GM12878 (cell line): ENCODE data around the gene XRN2. TPM values are rescaled to one million over a fixed set of nuclear protein-coding genes. Genes with fewer than 3 reads are reported as not detected.
A peak's percentile ranks its signal among the peaks of the same experiment; 100 is the strongest.

Source experiments
- CBFB ChIP-seq: IDR thresholded peaks from 2 replicates; pipeline ENCODE4 v1.6.1; 2016; ENCODE audit warnings: antibody characterized with exemption, low read depth
- EGR1 ChIP-seq, 2 experiments: IDR thresholded peaks; 1 replicate in 1 of 2; 2 replicates in 1 of 2; pipeline ENCODE4 v1.6.1; 2011 to 2012; ENCODE audit warnings: low read depth in 2 of 2, low read length in 2 of 2, borderline replicate concordance in 1 of 2, mild to moderate bottlenecking in 1 of 2, moderate library complexity in 1 of 2
- EP300 ChIP-seq, 2 experiments: fragments of 150-350 bp in 1 of 2; IDR thresholded peaks; 2 replicates each; pipeline ENCODE4 v1.6.1; 2011 to 2012; ENCODE audit warnings: low read depth in 2 of 2, low read length in 2 of 2, borderline replicate concordance in 1 of 2, improper control_type of control experiment in 1 of 2, inconsistent platforms in 1 of 2; ENCODE audit not compliant: control insufficient read depth in 1 of 2
- EZH2 ChIP-seq: IDR thresholded peaks from 2 replicates; pipeline ENCODE4 v1.6.1; 2012; ENCODE audit warnings: low read depth, mild to moderate bottlenecking, control low read depth, inconsistent platforms, low read length, borderline replicate concordance; ENCODE audit not compliant: control insufficient read depth
- GATAD2B ChIP-seq: fragments of 450-650 bp; conservative IDR thresholded peaks from 2 replicates; pipeline ENCODE4 v1.6.1; 2017; ENCODE audit warnings: low read depth, mild to moderate bottlenecking, moderate library complexity
- NFXL1 ChIP-seq: fragments of 450-650 bp; IDR thresholded peaks from 2 replicates; pipeline ENCODE4 v1.6.1; 2017; ENCODE audit warnings: antibody characterized with exemption, mild to moderate bottlenecking, borderline replicate concordance
- RAD21 ChIP-seq: IDR thresholded peaks from 2 replicates; pipeline ENCODE4 v1.6.1; 2011; ENCODE audit warnings: mild to moderate bottlenecking, low read depth, low read length, moderate library complexity; ENCODE audit not compliant: insufficient read depth
- RELA ChIP-seq: fragments of 450-650 bp; IDR thresholded peaks from 2 replicates; pipeline ENCODE4 v1.8.0; 2014; ENCODE audit warnings: borderline replicate concordance; ENCODE audit not compliant: partially characterized antibody
- STAT3 ChIP-seq: IDR thresholded peaks from 2 replicates; pipeline ENCODE4 v1.6.1; 2011; ENCODE audit warnings: low read depth, low read length, improper control_type of control experiment
- SUZ12 ChIP-seq: fragments of 200-600 bp; sonication (generic); IDR thresholded peaks from one replicate; pipeline ENCODE4 v1.6.1; 2018; ENCODE audit warnings: antibody characterized with exemption, mild to moderate bottlenecking; ENCODE audit not compliant: unreplicated experiment
- TARDBP ChIP-seq: IDR thresholded peaks from 2 replicates; pipeline ENCODE4 v1.6.1; 2016; ENCODE audit warnings: borderline replicate concordance
- WRNIP1 ChIP-seq: IDR thresholded peaks from 2 replicates; pipeline ENCODE4 v1.6.1; 2011; ENCODE audit warnings: low read depth, low read length, improper control_type of control experiment, borderline replicate concordance
- ZNF217 ChIP-seq: fragments of 450-650 bp; IDR thresholded peaks from 2 replicates; pipeline ENCODE4 v1.6.1; 2017; ENCODE audit warnings: antibody characterized with exemption, mild to moderate bottlenecking
- polyA plus RNA-seq, 11 experiments: library from polyadenylated mRNA; depleted of rRNA in 4 of 11; unstranded in 6 of 11; stranded (reverse) in 5 of 11; fragments of >200 nt; fragmentation: Nextera tagmentation in 4 of 11; fragmentation: Illumina TruSeq in 1 of 11; extraction: Ambion mirVana in 4 of 11; extraction: Trizol in 1 of 11; gene quantifications; 1 replicate in 1 of 11; 2 replicates in 10 of 11; pipeline versions ENCODE4 v1.2.1 to v1.2.3, GENCODE V29; 2011 to 2016; ENCODE audit warnings: inconsistent platforms in 2 of 11, missing spikeins in 2 of 11, low read depth in 1 of 11
- total RNA-seq, 4 experiments: library from RNA; depleted of rRNA in 3 of 4; stranded (reverse); fragments of >200 nt in 3 of 4; fragmentation: Illumina TruSeq in 1 of 4; extraction: Trizol in 1 of 4; gene quantifications; 2 replicates each; pipeline versions ENCODE4 v1.2.1 to v1.2.3, GENCODE V29; 2013 to 2021
- TF ChIP-seq, protein P1 (sequence below): fragments of 450-650 bp; IDR thresholded peaks from 2 replicates; pipeline ENCODE4 v1.6.1; 2017; ENCODE audit warnings: mild to moderate bottlenecking, moderate library complexity
- TF ChIP-seq, protein P2 (sequence below): fragments of 150-350 bp; IDR thresholded peaks from 2 replicates; pipeline ENCODE4 v1.6.1; 2016; ENCODE audit warnings: low read depth, low read length
- TF ChIP-seq, protein P3 (sequence below): fragments of 450-650 bp; IDR thresholded peaks from 2 replicates; pipeline ENCODE4 v1.6.1; 2017; ENCODE audit warnings: antibody characterized with exemption, mild to moderate bottlenecking, moderate library complexity
- TF ChIP-seq, protein P4 (sequence below): IDR thresholded peaks from 2 replicates; pipeline ENCODE4 v1.6.1; 2012; ENCODE audit warnings: low read depth, low read length, improper control_type of control experiment

The XRN2 gene
- total and polyA plus RNA-seq, 10 of the 15 experiments (the other 5 are each of a cell fraction or from before 2014, with no cell fraction given): 59.7 to 97.8 (median 75.6) TPM

DNA sequence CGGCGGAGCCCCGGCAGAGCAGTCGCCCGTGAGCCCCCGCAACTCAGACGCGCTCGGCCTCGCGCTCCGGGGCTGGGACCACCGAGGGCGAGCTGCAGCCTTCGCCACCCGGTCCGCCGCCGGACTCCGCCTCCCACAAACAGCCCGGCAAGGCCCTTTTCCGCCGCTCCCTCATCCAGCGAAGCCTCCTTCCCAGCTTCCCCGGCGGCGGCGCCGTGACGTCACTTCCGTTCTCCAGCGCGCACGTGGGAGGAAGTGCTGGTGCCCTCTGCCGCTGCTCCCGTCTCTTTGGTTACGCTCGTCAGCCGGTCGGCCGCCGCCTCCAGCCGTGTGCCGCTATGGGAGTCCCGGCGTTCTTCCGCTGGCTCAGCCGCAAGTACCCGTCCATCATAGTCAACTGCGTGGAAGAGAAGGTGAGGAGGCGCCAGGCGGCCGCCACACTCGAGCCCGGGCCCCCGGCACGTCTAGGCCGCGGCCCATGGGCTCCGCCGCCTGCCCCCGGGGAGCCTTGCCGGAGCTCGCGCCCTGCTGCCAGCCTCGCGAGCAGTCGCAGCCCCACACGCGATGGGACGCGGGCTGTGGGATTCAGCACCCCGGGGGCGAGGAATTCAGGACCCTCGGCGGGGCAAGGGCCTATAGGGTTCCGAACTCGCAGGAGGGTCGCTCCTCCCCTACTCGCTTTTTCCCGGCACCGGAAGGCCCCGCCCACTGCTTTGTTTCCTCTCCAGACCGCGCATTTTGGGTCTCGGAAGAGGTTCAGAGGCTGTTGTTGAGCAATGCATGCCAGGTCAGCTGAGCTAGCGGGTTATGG, at the start of gene XRN2 (continued):
- TF ChIP-seq EP300 (IDR thresholded peaks at IDR 0.05; ENCODE audit: borderline replicate concordance in 1 of 2, control insufficient read depth in 1 of 2, low read depth in 2 of 2, low read length in 2 of 2): no peak
- TF ChIP-seq ZNF217: no peak
- peak; percentile 3 to 50; a peak in 2 of 3 replicates for TF ChIP-seq EGR1 (IDR thresholded peaks at IDR 0.05; ENCODE audit: borderline replicate concordance in 1 of 2, low read depth in 2 of 2, low read length in 2 of 2)
- TF ChIP-seq STAT3: no peak
- TF ChIP-seq, protein P1, sequence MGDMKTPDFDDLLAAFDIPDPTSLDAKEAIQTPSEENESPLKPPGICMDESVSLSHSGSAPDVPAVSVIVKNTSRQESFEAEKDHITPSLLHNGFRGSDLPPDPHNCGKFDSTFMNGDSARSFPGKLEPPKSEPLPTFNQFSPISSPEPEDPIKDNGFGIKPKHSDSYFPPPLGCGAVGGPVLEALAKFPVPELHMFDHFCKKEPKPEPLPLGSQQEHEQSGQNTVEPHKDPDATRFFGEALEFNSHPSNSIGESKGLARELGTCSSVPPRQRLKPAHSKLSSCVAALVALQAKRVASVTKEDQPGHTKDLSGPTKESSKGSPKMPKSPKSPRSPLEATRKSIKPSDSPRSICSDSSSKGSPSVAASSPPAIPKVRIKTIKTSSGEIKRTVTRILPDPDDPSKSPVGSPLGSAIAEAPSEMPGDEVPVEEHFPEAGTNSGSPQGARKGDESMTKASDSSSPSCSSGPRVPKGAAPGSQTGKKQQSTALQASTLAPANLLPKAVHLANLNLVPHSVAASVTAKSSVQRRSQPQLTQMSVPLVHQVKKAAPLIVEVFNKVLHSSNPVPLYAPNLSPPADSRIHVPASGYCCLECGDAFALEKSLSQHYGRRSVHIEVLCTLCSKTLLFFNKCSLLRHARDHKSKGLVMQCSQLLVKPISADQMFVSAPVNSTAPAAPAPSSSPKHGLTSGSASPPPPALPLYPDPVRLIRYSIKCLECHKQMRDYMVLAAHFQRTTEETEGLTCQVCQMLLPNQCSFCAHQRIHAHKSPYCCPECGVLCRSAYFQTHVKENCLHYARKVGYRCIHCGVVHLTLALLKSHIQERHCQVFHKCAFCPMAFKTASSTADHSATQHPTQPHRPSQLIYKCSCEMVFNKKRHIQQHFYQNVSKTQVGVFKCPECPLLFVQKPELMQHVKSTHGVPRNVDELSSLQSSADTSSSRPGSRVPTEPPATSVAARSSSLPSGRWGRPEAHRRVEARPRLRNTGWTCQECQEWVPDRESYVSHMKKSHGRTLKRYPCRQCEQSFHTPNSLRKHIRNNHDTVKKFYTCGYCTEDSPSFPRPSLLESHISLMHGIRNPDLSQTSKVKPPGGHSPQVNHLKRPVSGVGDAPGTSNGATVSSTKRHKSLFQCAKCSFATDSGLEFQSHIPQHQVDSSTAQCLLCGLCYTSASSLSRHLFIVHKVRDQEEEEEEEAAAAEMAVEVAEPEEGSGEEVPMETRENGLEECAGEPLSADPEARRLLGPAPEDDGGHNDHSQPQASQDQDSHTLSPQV: no peak
- TF ChIP-seq SUZ12: no peak
- TF ChIP-seq, protein P2, sequence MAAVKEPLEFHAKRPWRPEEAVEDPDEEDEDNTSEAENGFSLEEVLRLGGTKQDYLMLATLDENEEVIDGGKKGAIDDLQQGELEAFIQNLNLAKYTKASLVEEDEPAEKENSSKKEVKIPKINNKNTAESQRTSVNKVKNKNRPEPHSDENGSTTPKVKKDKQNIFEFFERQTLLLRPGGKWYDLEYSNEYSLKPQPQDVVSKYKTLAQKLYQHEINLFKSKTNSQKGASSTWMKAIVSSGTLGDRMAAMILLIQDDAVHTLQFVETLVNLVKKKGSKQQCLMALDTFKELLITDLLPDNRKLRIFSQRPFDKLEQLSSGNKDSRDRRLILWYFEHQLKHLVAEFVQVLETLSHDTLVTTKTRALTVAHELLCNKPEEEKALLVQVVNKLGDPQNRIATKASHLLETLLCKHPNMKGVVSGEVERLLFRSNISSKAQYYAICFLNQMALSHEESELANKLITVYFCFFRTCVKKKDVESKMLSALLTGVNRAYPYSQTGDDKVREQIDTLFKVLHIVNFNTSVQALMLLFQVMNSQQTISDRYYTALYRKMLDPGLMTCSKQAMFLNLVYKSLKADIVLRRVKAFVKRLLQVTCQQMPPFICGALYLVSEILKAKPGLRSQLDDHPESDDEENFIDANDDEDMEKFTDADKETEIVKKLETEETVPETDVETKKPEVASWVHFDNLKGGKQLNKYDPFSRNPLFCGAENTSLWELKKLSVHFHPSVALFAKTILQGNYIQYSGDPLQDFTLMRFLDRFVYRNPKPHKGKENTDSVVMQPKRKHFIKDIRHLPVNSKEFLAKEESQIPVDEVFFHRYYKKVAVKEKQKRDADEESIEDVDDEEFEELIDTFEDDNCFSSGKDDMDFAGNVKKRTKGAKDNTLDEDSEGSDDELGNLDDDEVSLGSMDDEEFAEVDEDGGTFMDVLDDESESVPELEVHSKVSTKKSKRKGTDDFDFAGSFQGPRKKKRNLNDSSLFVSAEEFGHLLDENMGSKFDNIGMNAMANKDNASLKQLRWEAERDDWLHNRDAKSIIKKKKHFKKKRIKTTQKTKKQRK: no peak
- peak; percentile 83; the same call in 1 of the 2 replicates for TF ChIP-seq GATAD2B
- no peak for TF ChIP-seq EZH2
- peak; percentile 26 for TF ChIP-seq RELA
- TF ChIP-seq TARDBP: no peak; the same call in 1 of the 2 replicates
- TF ChIP-seq, protein P3, sequence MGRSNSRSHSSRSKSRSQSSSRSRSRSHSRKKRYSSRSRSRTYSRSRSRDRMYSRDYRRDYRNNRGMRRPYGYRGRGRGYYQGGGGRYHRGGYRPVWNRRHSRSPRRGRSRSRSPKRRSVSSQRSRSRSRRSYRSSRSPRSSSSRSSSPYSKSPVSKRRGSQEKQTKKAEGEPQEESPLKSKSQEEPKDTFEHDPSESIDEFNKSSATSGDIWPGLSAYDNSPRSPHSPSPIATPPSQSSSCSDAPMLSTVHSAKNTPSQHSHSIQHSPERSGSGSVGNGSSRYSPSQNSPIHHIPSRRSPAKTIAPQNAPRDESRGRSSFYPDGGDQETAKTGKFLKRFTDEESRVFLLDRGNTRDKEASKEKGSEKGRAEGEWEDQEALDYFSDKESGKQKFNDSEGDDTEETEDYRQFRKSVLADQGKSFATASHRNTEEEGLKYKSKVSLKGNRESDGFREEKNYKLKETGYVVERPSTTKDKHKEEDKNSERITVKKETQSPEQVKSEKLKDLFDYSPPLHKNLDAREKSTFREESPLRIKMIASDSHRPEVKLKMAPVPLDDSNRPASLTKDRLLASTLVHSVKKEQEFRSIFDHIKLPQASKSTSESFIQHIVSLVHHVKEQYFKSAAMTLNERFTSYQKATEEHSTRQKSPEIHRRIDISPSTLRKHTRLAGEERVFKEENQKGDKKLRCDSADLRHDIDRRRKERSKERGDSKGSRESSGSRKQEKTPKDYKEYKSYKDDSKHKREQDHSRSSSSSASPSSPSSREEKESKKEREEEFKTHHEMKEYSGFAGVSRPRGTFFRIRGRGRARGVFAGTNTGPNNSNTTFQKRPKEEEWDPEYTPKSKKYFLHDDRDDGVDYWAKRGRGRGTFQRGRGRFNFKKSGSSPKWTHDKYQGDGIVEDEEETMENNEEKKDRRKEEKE: no peak
- TF ChIP-seq WRNIP1: no peak
- TF ChIP-seq, protein P4, sequence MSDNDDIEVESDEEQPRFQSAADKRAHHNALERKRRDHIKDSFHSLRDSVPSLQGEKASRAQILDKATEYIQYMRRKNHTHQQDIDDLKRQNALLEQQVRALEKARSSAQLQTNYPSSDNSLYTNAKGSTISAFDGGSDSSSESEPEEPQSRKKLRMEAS: peak; percentile 97
- TF ChIP-seq RAD21: no peak
- TF ChIP-seq NFXL1: no peak
- peak; percentile 55 for TF ChIP-seq CBFB
